Neural cell (in vitro differentiated cells): ENCODE results near the gene KCTD21. TPM values are rescaled to one million over a fixed set of nuclear protein-coding genes. Genes with fewer than 3 reads are reported as not detected.

Experiments
- H2AFZ ChIP-seq: fragments of 200-600, 300-800 bp; sonication (generic), shearing (Covaris generic); 2 replicates; pipeline ENCODE4 v1.6.0; 2014; ENCODE audit warnings: low read depth, mild to moderate bottlenecking, antibody characterized with exemption, low read length, moderate library complexity
- H3F3A ChIP-seq: fragments of 200-600 bp; shearing (Covaris generic); 2 replicates; pipeline ENCODE4 v1.6.1; 2016; ENCODE audit warnings: mild to moderate bottlenecking, moderate library complexity, mixed read lengths, antibody characterized with exemption, low read length; ENCODE audit not compliant: insufficient read depth, poor library complexity, severe bottlenecking
- H3K27ac ChIP-seq: fragments of 200-600, 300-800 bp; sonication (generic), shearing (Covaris generic); 2 replicates; pipeline ENCODE4 v1.5.1; 2014; ENCODE audit warnings: mild to moderate bottlenecking, low read length, moderate library complexity
- H3K27me3 ChIP-seq: fragments of 300-800, 200-600 bp; sonication (generic), shearing (Covaris generic); 2 replicates; pipeline ENCODE4 v1.6.0; 2014; ENCODE audit warnings: mild to moderate bottlenecking, low read depth, low read length, moderate library complexity; ENCODE audit not compliant: insufficient read depth
- H3K36me3 ChIP-seq: fragments of 300-800, 200-600 bp; sonication (generic), shearing (Covaris generic); 2 replicates; pipeline ENCODE4 v1.5.1; 2014; ENCODE audit warnings: mild to moderate bottlenecking, antibody characterized with exemption, low read length, moderate library complexity; ENCODE audit not compliant: insufficient read depth
- H3K4me2 ChIP-seq: fragments of 300-800, 200-600 bp; sonication (generic), shearing (Covaris generic); 2 replicates; pipeline ENCODE4 v1.6.0; 2014; ENCODE audit warnings: mild to moderate bottlenecking, low read length
- H3K4me3 ChIP-seq: fragments of 300-800, 200-600 bp; sonication (generic), shearing (Covaris generic); 2 replicates; pipeline ENCODE4 v1.5.1; 2014; ENCODE audit warnings: mild to moderate bottlenecking, low read length, moderate library complexity
- H3K79me2 ChIP-seq: fragments of 200-600 bp; shearing (Covaris generic); replicated peaks from 2 replicates; pipeline ENCODE4 v1.6.0; 2014; ENCODE audit warnings: mild to moderate bottlenecking, low read length, moderate library complexity; ENCODE audit not compliant: insufficient read depth
- H3K9ac ChIP-seq: fragments of 300-800, 200-600 bp; sonication (generic), shearing (Covaris generic); 2 replicates; pipeline ENCODE4 v1.6.1; 2016; ENCODE audit warnings: mild to moderate bottlenecking, low read length, mixed read lengths
- H3K9me2 ChIP-seq: fragments of 200-600 bp; shearing (Covaris generic); 2 replicates; pipeline ENCODE4 v1.6.1; 2016; ENCODE audit warnings: mild to moderate bottlenecking, low read length, mixed read lengths; ENCODE audit not compliant: insufficient read depth
- H3K9me3 ChIP-seq: fragments of 200-600, 300-800 bp; sonication (generic), shearing (Covaris generic); 2 replicates; pipeline ENCODE4 v1.6.1; 2016; ENCODE audit warnings: mild to moderate bottlenecking, mixed run types, low read length, moderate library complexity, mixed read lengths
- H4K20me1 ChIP-seq: fragments of 200-600 bp; shearing (Covaris generic); 2 replicates; pipeline ENCODE4 v1.6.1; 2016; ENCODE audit warnings: mild to moderate bottlenecking, mixed run types; ENCODE audit not compliant: insufficient read depth
- CTCF ChIP-seq: fragments of 450-650 bp; IDR thresholded peaks from 2 replicates; pipeline ENCODE4 v1.5.1; 2014; ENCODE audit warnings: antibody characterized with exemption, mild to moderate bottlenecking, moderate library complexity; ENCODE audit not compliant: poor library complexity, severe bottlenecking
- EP300 ChIP-seq: fragments of 450-650 bp; conservative IDR thresholded peaks from 2 replicates; pipeline ENCODE4 v1.6.1; 2014; ENCODE audit warnings: antibody characterized with exemption, mild to moderate bottlenecking, moderate library complexity; ENCODE audit not compliant: poor library complexity, severe bottlenecking
- EZH2 ChIP-seq: fragments of 200-600, 300-800 bp; shearing (Covaris generic), sonication (generic); IDR thresholded peaks from 2 replicates; pipeline ENCODE4 v1.6.1; 2014; ENCODE audit warnings: antibody characterized with exemption, low read length, borderline replicate concordance, mild to moderate bottlenecking; ENCODE audit not compliant: insufficient read depth, poor library complexity, severe bottlenecking
- MXI1 ChIP-seq: fragments of 450-650 bp; conservative IDR thresholded peaks from 2 replicates; pipeline ENCODE4 v1.6.1; 2014; ENCODE audit warnings: antibody characterized with exemption, mild to moderate bottlenecking; ENCODE audit not compliant: poor library complexity, severe bottlenecking
- POLR2AphosphoS5 ChIP-seq: IDR thresholded peaks from 2 replicates; pipeline ENCODE4 v1.6.1; 2012
- RAD21 ChIP-seq: fragments of 450-650 bp; conservative IDR thresholded peaks from 2 replicates; pipeline ENCODE4 v1.6.1; 2014; ENCODE audit warnings: antibody characterized with exemption, mild to moderate bottlenecking, moderate library complexity
- REST ChIP-seq: IDR thresholded peaks from 2 replicates; pipeline ENCODE4 v1.6.1; 2012; ENCODE audit warnings: borderline replicate concordance
- SMC3 ChIP-seq: fragments of 450-650 bp; conservative IDR thresholded peaks from 2 replicates; pipeline ENCODE4 v1.6.1; 2014; ENCODE audit warnings: antibody characterized with exemption, mild to moderate bottlenecking, moderate library complexity; ENCODE audit not compliant: poor library complexity
- TAF1 ChIP-seq: IDR thresholded peaks from 2 replicates; pipeline ENCODE4 v1.6.1; 2012; ENCODE audit warnings: low read depth
- polyA plus RNA-seq: library from polyadenylated mRNA; depleted of rRNA; stranded (reverse); fragments of >200 nt; gene quantifications from 2 replicates; pipeline ENCODE4 v1.2.3, GENCODE V29; 2014

The KCTD21 gene
- polyA plus RNA-seq, 1 donor from 2014 or later, result 1.4 TPM

- peaks cover 8% of the 10 kb centered on the region for H3K79me2 ChIP-seq
- H3F3A ChIP-seq, result no peaks in the 10 kb centered on the region
- no peaks in the 10 kb centered on the region for H3K36me3 ChIP-seq
- H2AFZ ChIP-seq, result no peak overlapping the region
- no peaks in the 10 kb centered on the region for H3K9me3 ChIP-seq
- H4K20me1 ChIP-seq, result no peaks in the 10 kb centered on the region
- H3K4me2 ChIP-seq, result no peak overlapping the region
- H3K4me3 ChIP-seq, result peak overlapping the region; percentile 90
- no peaks in the 10 kb centered on the region for H3K27me3 ChIP-seq
- H3K9ac ChIP-seq, result no peak overlapping the region
- H3K9me2 ChIP-seq, result no peaks in the 10 kb centered on the region
- H3K27ac ChIP-seq, result no peak overlapping the region
- TF ChIP-seq REST, result no peak
- TF ChIP-seq CTCF, result no peak
- TF ChIP-seq EZH2, result no peak
- no peak for TF ChIP-seq MXI1
- no peak for TF ChIP-seq RAD21
- TF ChIP-seq POLR2AphosphoS5, result no peak
These were observed 50.1 kb downstream of the KCTD21 start for GRCh38 chr11:78138291-78138690.

- H4K20me1 ChIP-seq, result no peaks in the 10 kb centered on the region
- no peaks in the 10 kb centered on the region for H3K79me2 ChIP-seq
- no peaks in the 10 kb centered on the region for H3K9me2 ChIP-seq
- H2AFZ ChIP-seq, result no peak overlapping the region
- no peaks in the 10 kb centered on the region for H3F3A ChIP-seq
- TF ChIP-seq POLR2AphosphoS5, result no peak
- TF ChIP-seq SMC3, result no peak
- no peak for TF ChIP-seq REST
- no peak for TF ChIP-seq EP300
- TF ChIP-seq MXI1, result no peak
- no peak for TF ChIP-seq TAF1
- TF ChIP-seq RAD21, result no peak
- no peak for TF ChIP-seq EZH2
- TF ChIP-seq CTCF, result no peak
- H3K9ac ChIP-seq, result no peak overlapping the region
- no peak overlapping the region for H3K4me2 ChIP-seq
- no peaks in the 10 kb centered on the region for H3K9me3 ChIP-seq
- H3K4me3 ChIP-seq, result no peak overlapping the region
- no peaks in the 10 kb centered on the region for H3K36me3 ChIP-seq
- H3K27me3 ChIP-seq, result no peaks in the 10 kb centered on the region
- H3K27ac ChIP-seq, result no peak overlapping the region
These were observed 56.0 kb downstream of the KCTD21 start for GRCh38 chr11:78132475-78132874.
